ENCODE results near the gene PTPRD.

Gene PTPRD

DNA sequence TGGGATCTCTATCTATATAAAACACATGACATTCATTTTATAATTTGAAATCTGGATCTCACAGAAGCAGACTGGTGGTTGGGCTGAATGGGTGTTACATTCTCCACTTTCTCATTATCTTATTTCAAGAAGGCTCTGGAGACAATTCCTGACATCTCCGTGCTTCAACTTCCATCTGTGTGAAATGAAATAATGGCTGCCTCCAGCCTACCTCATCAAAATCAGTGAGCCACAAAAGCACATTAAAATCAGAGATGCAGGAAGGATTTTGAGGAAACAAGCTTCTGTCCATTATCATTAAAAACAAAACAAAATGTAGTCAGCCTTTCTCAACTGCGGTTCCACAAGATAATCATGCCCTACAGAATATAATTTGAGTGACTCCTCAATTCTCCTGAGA lies 1854.9 kb downstream of the PTPRD start:
- TF ChIP-seq, protein P1, sequence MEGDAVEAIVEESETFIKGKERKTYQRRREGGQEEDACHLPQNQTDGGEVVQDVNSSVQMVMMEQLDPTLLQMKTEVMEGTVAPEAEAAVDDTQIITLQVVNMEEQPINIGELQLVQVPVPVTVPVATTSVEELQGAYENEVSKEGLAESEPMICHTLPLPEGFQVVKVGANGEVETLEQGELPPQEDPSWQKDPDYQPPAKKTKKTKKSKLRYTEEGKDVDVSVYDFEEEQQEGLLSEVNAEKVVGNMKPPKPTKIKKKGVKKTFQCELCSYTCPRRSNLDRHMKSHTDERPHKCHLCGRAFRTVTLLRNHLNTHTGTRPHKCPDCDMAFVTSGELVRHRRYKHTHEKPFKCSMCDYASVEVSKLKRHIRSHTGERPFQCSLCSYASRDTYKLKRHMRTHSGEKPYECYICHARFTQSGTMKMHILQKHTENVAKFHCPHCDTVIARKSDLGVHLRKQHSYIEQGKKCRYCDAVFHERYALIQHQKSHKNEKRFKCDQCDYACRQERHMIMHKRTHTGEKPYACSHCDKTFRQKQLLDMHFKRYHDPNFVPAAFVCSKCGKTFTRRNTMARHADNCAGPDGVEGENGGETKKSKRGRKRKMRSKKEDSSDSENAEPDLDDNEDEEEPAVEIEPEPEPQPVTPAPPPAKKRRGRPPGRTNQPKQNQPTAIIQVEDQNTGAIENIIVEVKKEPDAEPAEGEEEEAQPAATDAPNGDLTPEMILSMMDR (IDR thresholded peaks at IDR 0.05; ENCODE audit: insufficient read depth, missing control alignments) = no peak
- FAIRE-seq (peak; percentile 21), DNase-seq (ENCODE audit: insufficient read length, low spot score) (no peak)

DNA sequence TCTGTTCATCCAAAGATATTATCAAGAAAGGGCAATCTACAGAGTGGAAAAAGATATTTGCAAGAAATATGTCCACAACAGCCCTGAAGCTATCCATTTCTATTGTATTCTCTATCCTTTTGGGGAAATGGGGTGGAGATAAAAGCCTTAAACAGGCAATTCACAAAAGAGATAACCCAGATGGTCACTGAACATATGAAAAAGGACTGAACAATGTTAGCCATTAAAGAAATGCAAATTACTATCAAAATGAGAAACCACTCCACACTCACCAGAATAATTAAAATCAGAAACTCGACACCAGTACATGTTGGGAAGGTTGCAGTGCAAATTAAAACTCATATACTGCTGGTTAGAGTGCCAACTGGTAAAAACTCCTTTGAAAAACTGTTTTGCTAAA lies 1858.1 kb downstream of the PTPRD start:
- FAIRE-seq (no peak), DNase-seq (ENCODE audit: insufficient read length, low spot score) (no peak)
- TF ChIP-seq, protein P1 (IDR thresholded peaks at IDR 0.05; ENCODE audit: insufficient read depth, missing control alignments) = no peak

DNA sequence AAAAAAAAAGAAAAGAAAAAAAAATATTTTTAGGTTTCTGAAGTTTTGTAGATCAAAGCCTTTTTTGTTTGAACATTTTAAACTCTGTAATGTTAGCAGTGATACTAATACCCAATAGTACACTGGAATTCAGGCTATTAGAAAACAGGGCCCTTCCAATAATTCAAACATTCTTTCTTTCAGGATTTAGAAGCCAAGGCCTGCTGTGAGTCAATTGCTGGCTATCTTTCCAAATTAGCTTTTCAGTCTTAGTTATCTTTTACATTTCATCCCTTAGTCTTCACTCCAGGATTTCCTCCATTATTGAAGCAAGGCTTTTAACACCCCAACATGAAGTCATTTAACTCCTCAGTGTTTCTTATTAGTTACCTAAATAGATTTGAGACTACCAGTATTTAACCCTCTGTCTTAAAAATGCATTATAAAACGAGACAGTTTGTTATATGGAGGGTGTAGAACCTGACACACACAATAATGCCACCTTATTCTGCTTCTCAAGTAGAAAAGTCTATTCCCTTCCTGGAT lies 1861.3 kb downstream of the PTPRD start:
- FAIRE-seq = no peak
- TF ChIP-seq, protein P1 (IDR thresholded peaks at IDR 0.05; ENCODE audit: insufficient read depth, missing control alignments) = no peak
- DNase-seq (ENCODE audit: insufficient read length, low spot score) = no peak

DNA sequence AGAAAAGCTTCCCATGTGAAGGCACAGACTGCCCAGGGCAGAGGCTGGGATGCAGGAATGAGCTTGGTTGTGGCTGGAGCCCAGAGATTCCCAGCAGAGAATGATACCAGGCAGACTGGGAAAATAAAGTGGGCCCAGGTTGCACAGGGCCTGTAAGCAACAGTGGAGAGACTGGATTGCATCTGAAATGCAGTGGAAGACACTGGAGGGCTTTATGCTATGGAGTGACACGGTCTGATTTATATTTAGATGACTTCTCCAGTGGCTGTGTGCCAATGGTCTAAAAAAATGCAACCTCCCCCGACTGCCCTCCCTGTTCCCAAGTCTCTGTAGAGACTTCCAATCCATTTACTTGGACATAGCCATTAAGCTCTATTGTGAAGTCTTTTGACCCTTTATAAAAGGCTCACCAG lies 1862.2 kb downstream of the PTPRD start:
- TF ChIP-seq, protein P1 (IDR thresholded peaks at IDR 0.05; ENCODE audit: insufficient read depth, missing control alignments) = no peak
- no peak for FAIRE-seq

DNA sequence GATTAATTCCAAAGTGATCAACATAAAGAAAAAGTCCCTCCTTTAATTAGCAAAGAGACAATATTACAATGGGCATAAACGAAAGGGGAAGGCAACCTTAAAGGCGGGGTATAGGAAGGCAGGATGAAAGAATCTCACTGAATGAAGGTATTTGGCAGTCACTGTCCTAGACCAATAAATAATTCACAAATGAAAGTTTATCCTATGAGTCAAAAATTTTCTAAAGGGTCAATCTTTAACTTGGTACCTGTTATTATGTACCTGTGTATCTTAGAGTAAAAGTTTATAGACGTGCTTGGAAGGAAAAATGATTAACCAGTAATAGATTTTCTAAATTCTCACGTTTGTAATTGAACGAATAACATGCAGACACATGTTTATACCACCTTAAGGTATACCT lies 1867.5 kb downstream of the PTPRD start:
- FAIRE-seq (no peak), DNase-seq (ENCODE audit: insufficient read length, low spot score) (no peak)
- TF ChIP-seq, protein P1 (IDR thresholded peaks at IDR 0.05; ENCODE audit: insufficient read depth, missing control alignments) = no peak

More for the DNA sequence above, 1862.2 kb downstream of the PTPRD start:
- no peak for DNase-seq (ENCODE audit: insufficient read length, low spot score)

DNA sequence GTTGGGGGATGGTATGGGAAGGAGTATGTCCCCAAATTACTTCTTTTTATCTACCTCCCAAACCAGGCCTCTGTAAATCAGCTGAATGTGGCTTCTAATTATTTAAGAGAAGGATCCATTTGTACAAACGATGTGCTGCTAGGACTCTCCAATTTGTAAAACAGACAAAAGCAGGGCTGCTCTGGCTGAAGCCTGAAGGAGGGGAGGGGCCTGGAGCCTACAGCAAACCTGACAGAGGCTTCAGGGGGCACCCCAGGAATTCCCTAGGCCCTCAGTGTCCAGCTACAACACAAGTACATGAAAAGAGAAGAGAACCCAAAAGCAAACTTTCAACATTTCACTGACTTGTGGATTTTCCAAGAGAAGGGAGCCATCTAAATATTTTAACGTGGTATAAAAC lies 1873.9 kb downstream of the PTPRD start:
- FAIRE-seq (no peak), DNase-seq (ENCODE audit: insufficient read length, low spot score) (no peak)
- TF ChIP-seq, protein P1 (IDR thresholded peaks at IDR 0.05; ENCODE audit: insufficient read depth, missing control alignments) = no peak

DNA sequence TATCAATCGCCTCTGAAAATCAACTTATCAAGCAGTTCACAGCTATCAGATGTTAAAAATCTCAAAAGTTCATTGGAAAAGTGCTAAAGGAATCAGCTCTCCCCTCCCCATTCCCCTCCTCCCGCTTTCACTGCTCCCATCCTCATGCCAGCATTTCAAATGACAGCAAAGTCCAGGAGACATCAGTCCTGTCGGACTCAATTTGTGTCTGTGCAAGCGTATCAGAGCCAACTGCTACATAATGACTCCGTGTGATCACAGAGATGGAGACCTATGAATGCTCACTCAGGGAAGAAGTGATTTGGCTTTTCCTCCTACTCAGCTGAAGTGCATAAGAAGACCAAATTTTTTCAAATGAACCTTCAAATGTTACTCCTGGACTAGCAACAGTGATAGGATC lies 1876.0 kb downstream of the PTPRD start:
- TF ChIP-seq, protein P1 (IDR thresholded peaks at IDR 0.05; ENCODE audit: insufficient read depth, missing control alignments) = no peak
- FAIRE-seq (no peak), DNase-seq (ENCODE audit: insufficient read length, low spot score) (no peak)
